ENCODE data around the gene PDCD6IP. TPM values are rescaled to one million over a fixed set of nuclear protein-coding genes. Genes with fewer than 3 reads are reported as not detected.

The PDCD6IP gene
- polyA plus RNA-seq, 6 donors from 2014 or later: 48.1 to 97.8 (median 91.0) TPM

GRCh38 chr3:33874815-33875214 lies 76.4 kb downstream of the PDCD6IP start:
- H3K36me3 Mint-ChIP-seq: no peaks in the 10 kb centered on the region
- H3K27me3 Mint-ChIP-seq: no peaks in the 10 kb centered on the region
- no peaks in the 10 kb centered on the region for H3K4me1 Mint-ChIP-seq
- H3K27ac Mint-ChIP-seq: no peak overlapping the region
- ATAC-seq (ENCODE audit: low read depth in 2 of 2) (no peak), DNase-seq (no peak)
- no peak overlapping the region for H3K4me3 Mint-ChIP-seq
- H3K9me3 Mint-ChIP-seq: peaks cover 0 to 2% (median 0%) of the 10 kb centered on the region in 7 donors

DNA sequence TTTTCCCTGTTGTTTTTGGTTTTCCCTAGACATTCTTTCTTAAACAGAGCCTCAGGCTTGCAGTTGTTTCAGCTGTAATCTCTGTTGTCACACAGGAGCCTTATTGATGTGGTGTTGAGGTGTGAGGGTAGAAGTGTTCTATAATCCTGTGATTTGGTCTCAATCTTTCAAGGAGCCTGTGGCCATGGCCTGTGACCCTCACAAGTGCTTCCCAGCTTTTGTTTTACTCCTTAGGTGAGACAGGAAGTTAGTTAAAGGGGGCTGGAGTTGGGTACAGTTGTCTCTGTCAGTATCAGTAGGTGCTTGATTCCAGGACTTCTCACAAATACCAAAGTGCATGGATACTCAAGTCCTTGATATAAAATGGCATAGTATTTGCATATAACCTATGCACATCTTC lies 77.2 kb downstream of the PDCD6IP start:
- Mint-ChIP-seq H3K27ac (no peak overlapping the region), H3K9me3 (peaks cover 0 to 2% (median 0%) of the 10 kb centered on the region in 7 donors), H3K27me3 (no peaks in the 10 kb centered on the region), H3K4me1 (no peaks in the 10 kb centered on the region), H3K36me3 (no peaks in the 10 kb centered on the region), H3K4me3 (no peak overlapping the region)
- no peak for ATAC-seq (ENCODE audit: low read depth in 2 of 2)
- DNase-seq: no peak

DNA sequence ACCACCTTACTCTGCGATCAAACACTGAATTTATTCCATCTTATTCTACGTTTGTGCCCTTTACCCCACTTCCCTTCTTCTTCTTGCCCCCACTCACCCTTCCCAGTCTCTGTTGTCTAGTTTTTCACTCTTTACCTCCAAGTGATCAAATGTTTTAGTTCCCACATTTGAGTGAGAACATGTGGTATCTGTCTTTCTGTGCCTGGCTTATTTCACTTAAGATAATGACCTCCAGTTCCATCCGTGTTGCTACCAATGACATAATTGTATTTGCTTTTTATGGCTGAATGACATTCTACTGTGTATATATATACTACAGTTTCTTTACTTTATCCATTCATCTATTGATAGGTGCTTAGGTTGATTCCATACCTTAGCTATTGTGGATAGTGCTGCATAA lies 78.8 kb downstream of the PDCD6IP start:
- no peak for ATAC-seq (ENCODE audit: low read depth in 2 of 2)
- H3K9me3 Mint-ChIP-seq: peaks cover 0 to 2% (median 0%) of the 10 kb centered on the region in 7 donors
- H3K4me3 Mint-ChIP-seq: no peak overlapping the region
- no peaks in the 10 kb centered on the region for H3K4me1 Mint-ChIP-seq
- no peak for DNase-seq
- peak overlapping the region in 1 of 6 donors; percentile 74 for H3K27ac Mint-ChIP-seq
- H3K36me3 Mint-ChIP-seq: no peaks in the 10 kb centered on the region
- H3K27me3 Mint-ChIP-seq: no peaks in the 10 kb centered on the region

DNA sequence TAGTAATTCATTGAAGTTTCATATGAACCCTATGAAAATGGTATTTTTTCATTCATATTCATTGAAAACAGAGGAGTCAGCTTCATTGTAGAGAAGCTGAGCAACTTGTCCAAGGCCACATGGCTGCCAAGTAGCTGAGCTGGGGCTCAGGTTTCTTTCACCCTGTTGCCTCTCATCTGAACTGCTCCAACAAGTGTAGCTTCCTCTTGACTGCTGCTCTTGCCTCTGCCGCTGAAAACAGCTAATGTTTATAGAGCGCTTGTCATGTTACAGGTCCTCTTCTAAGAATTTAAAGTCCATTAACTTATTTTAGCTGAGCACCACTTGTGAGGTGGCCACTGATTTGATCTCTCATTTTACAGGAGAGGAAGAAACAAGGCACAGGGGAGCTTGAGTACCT lies 81.1 kb downstream of the PDCD6IP start:
- Mint-ChIP-seq H3K4me1 (peaks cover 3 to 5% (median 5%) of the 10 kb centered on the region in 3 donors), H3K4me3 (no peak overlapping the region), H3K27me3 (no peaks in the 10 kb centered on the region), H3K27ac (peak overlapping the region in 1 of 6 donors; percentile 19), H3K9me3 (no peaks in the 10 kb centered on the region), H3K36me3 (no peaks in the 10 kb centered on the region)
- no peak for DNase-seq
- ATAC-seq (ENCODE audit: low read depth in 2 of 2): no peak

DNA sequence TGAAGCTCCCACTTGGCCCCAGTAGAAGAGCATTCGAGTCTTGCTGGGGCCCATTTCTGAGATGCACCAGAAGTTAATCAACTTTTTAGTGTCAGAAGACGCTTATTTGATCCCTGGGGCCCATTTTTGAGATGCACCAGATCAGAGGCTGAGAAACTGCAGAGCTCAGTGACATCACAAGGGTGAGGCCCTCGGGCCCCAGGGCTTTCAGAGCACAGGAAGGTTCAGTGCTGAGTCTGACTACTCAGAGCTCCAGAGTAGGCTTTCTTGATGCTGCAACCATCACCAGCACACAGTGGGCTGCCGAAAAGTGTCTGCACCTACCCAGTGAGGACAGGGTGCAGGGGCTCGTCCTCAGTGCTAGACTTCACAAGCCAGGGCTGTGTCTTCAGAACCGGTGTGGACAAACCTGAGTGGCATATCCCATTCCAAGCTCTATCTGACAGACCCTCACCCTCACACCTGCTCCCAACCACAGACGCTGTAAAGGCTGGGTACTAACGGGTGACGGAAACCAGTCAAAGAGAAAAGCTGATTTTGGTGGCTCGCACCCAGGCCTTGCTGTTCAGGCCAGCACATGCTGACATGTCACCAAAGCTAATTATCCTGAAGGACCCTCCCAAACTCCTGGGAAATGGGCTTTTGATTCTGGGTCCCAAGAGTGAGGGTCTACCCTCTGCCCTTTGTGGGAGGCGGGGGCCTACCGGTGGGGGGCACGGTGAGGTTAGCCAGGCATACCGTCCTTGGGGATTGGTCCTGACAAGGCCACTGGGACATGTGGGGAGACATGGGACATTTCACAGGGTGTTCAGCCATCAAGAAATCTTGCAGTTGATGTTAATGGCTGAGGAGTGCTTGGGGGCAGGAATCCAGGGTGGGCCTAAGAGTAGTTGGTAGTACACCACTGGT lies 83.0 kb downstream of the PDCD6IP start:
- no peak for DNase-seq
- no peaks in the 10 kb centered on the region for H3K36me3 Mint-ChIP-seq
- peaks cover 0 to 9% (median 0%) of the 10 kb centered on the region in 3 donors for H3K27me3 Mint-ChIP-seq
- peaks cover 3 to 5% (median 5%) of the 10 kb centered on the region in 3 donors for H3K4me1 Mint-ChIP-seq
- no peak for ATAC-seq (ENCODE audit: low read depth in 2 of 2)
- H3K9me3 Mint-ChIP-seq: peaks cover 0 to 1% (median 0%) of the 10 kb centered on the region in 7 donors
- H3K27ac Mint-ChIP-seq: peak overlapping the region in 1 of 6 donors; percentile 43
- no peak overlapping the region for H3K4me3 Mint-ChIP-seq

GRCh38 chr3:33882296-33882695 lies 83.9 kb downstream of the PDCD6IP start:
- no peak overlapping the region for H3K4me3 Mint-ChIP-seq

GRCh38 chr3:33883538-33883950 lies 85.1 kb downstream of the PDCD6IP start:
- H3K27me3 Mint-ChIP-seq: peaks cover 0 to 9% (median 0%) of the 10 kb centered on the region in 3 donors
- H3K4me1 Mint-ChIP-seq: peaks cover 3 to 5% (median 5%) of the 10 kb centered on the region in 3 donors
- ATAC-seq (ENCODE audit: low read depth in 2 of 2) (peak in 1 of 2 donors; percentile 21), DNase-seq (peak; percentile 30)
- H3K27ac Mint-ChIP-seq: peak overlapping the region in 2 of 6 donors; percentile 16 to 83
- no peak overlapping the region for H3K4me3 Mint-ChIP-seq
- H3K9me3 Mint-ChIP-seq: peaks cover 0 to 1% (median 0%) of the 10 kb centered on the region in 7 donors
- no peaks in the 10 kb centered on the region for H3K36me3 Mint-ChIP-seq

More at GRCh38 chr3:33882296-33882695, 83.9 kb downstream of the PDCD6IP start:
- DNase-seq (no peak), ATAC-seq (ENCODE audit: low read depth in 2 of 2) (no peak)
- Mint-ChIP-seq H3K27me3 (peaks cover 0 to 9% (median 0%) of the 10 kb centered on the region in 3 donors), H3K27ac (no peak overlapping the region), H3K9me3 (peaks cover 0 to 1% (median 0%) of the 10 kb centered on the region in 7 donors), H3K36me3 (no peaks in the 10 kb centered on the region), H3K4me1 (peaks cover 3 to 5% (median 5%) of the 10 kb centered on the region in 3 donors)

DNA sequence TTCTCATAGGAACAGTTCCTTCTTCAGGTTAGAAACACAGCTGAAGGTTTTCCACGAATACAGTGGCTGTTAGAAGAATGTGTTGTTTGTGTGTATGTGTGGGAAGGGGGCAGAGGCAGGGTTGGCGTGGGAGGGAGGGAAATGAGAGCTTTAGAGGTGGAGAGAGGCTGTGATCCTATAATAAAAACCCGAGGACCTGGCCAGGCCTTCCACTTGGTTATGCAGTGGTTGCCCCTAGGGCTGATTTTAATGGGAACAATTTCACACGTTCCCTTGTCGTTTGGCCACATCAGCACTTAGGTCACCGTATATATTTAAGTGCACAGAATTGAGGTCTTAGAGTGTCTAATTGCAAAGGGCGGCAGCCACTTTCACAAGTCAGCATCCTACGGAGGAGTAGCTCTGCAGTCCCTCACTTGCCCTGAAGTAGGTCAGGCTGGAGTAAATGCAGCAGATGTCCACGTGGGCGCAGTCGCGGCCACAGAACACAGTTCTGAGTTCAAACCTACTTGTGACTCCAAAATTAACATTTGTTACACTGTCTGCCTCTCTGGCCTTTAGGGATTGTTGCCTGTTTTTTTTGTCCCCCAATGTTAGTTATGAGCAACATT lies 85.6 kb downstream of the PDCD6IP start:
- no peaks in the 10 kb centered on the region for H3K36me3 Mint-ChIP-seq
- H3K9me3 Mint-ChIP-seq: peaks cover 0 to 1% (median 0%) of the 10 kb centered on the region in 7 donors
- DNase-seq (no peak), ATAC-seq (ENCODE audit: low read depth in 2 of 2) (no peak)
- peak overlapping the region in 1 of 6 donors; percentile 16 for H3K27ac Mint-ChIP-seq
- no peak overlapping the region for H3K4me3 Mint-ChIP-seq
- peaks cover 3 to 5% (median 5%) of the 10 kb centered on the region in 3 donors for H3K4me1 Mint-ChIP-seq
- H3K27me3 Mint-ChIP-seq: peaks cover 0 to 9% (median 0%) of the 10 kb centered on the region in 3 donors

GRCh38 chr3:33884701-33885100 lies 86.3 kb downstream of the PDCD6IP start:
- no peak for ATAC-seq (ENCODE audit: low read depth in 2 of 2)
- Mint-ChIP-seq H3K27me3 (peaks cover 0 to 9% (median 0%) of the 10 kb centered on the region in 3 donors), H3K36me3 (no peaks in the 10 kb centered on the region), H3K4me1 (peaks cover 3 to 5% (median 5%) of the 10 kb centered on the region in 3 donors), H3K9me3 (peaks cover 0 to 1% (median 0%) of the 10 kb centered on the region in 7 donors), H3K27ac (no peak overlapping the region), H3K4me3 (no peak overlapping the region)
- DNase-seq: no peak

DNA sequence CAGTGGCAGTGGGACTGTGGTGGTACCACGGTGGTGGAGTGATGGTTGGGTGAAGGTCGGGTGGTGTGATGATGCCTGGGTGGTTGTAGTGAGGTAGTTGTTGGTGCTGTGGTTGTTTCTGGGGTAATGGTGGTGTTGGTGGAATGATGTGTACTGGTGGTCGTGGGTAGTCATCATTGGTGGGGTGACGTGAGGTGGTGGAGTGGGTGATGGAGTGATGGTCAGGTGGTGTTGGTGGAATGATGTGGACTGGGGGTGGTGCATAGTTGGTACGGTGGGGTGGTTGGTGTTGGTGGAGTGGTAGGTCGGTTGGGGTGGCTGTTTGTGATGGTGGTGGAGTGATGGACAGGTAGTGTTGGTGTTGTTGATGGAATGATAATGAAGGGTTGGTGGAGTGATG lies 87.1 kb downstream of the PDCD6IP start:
- ATAC-seq (ENCODE audit: low read depth in 2 of 2) (no peak), DNase-seq (no peak)
- H3K36me3 Mint-ChIP-seq: no peaks in the 10 kb centered on the region
- H3K27me3 Mint-ChIP-seq: peaks cover 0 to 9% (median 0%) of the 10 kb centered on the region in 3 donors
- H3K9me3 Mint-ChIP-seq: peaks cover 0 to 1% (median 0%) of the 10 kb centered on the region in 7 donors
- peaks cover 3 to 5% (median 5%) of the 10 kb centered on the region in 3 donors for H3K4me1 Mint-ChIP-seq
- peak overlapping the region in 1 of 8 donors; percentile 26 for H3K4me3 Mint-ChIP-seq
- peak overlapping the region in 1 of 6 donors; percentile 80 for H3K27ac Mint-ChIP-seq

DNA sequence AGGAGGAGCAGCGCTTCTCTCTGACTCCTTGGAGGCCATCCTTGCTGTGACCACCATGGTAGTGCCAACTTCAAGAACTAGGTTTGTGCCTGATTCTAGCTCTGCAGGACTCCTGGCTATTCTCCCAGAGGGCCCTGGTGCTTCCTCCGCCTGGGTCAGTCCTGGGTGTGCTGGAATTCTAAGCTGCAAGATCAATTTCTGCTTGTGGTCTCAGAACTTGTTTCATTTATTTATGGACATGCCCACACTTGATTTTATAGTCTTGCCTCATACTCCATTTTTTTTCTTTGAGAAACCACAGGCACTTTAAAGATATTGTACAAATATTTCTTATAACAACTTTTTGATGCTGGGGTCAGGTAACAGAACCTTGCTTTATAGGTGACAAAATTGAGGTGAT lies 87.6 kb downstream of the PDCD6IP start:
- peaks cover 3 to 5% (median 5%) of the 10 kb centered on the region in 3 donors for H3K4me1 Mint-ChIP-seq
- DNase-seq (no peak), ATAC-seq (ENCODE audit: low read depth in 2 of 2) (no peak)
- H3K36me3 Mint-ChIP-seq: no peaks in the 10 kb centered on the region
- H3K27me3 Mint-ChIP-seq: peaks cover 0 to 9% (median 0%) of the 10 kb centered on the region in 3 donors
- no peak overlapping the region for H3K4me3 Mint-ChIP-seq
- peak overlapping the region in 1 of 6 donors; percentile 80 for H3K27ac Mint-ChIP-seq
- peaks cover 0 to 1% (median 0%) of the 10 kb centered on the region in 7 donors for H3K9me3 Mint-ChIP-seq

GRCh38 chr3:33887478-33887877 lies 89.0 kb downstream of the PDCD6IP start:
- no peak for ATAC-seq (ENCODE audit: low read depth in 2 of 2)
- no peaks in the 10 kb centered on the region for H3K36me3 Mint-ChIP-seq
- peaks cover 0 to 9% (median 0%) of the 10 kb centered on the region in 3 donors for H3K27me3 Mint-ChIP-seq
- DNase-seq: no peak
- H3K9me3 Mint-ChIP-seq: peaks cover 0 to 1% (median 0%) of the 10 kb centered on the region in 7 donors
- peaks cover 3 to 5% (median 5%) of the 10 kb centered on the region in 3 donors for H3K4me1 Mint-ChIP-seq
- H3K27ac Mint-ChIP-seq: peak overlapping the region in 1 of 6 donors; percentile 12
- peak overlapping the region in 1 of 8 donors; percentile 31 for H3K4me3 Mint-ChIP-seq

- no peak overlapping the region for H3K27ac Mint-ChIP-seq
Measured at GRCh38 chr3:33889394-33890039, 91.1 kb downstream of the PDCD6IP start.

More at GRCh38 chr3:33889394-33890039, 91.1 kb downstream of the PDCD6IP start:
- ATAC-seq (ENCODE audit: low read depth in 2 of 2) (no peak), DNase-seq (no peak)
- peaks cover 0 to 9% (median 0%) of the 10 kb centered on the region in 3 donors for H3K27me3 Mint-ChIP-seq
- H3K4me1 Mint-ChIP-seq: no peaks in the 10 kb centered on the region
- H3K9me3 Mint-ChIP-seq: peaks cover 0 to 1% (median 0%) of the 10 kb centered on the region in 7 donors
- no peak overlapping the region for H3K4me3 Mint-ChIP-seq
- H3K36me3 Mint-ChIP-seq: no peaks in the 10 kb centered on the region
